Large intestine (tissue), 3 donors: ENCODE measurements around the gene TTC21A. TPM values are rescaled to one million over a fixed set of nuclear protein-coding genes. Genes with fewer than 3 reads are reported as not detected.

ENCODE experiments used
- DNase-seq, 2 donors: peaks; one replicate each; pipeline versions ENCODE4 v3.0.0 to v3.0.0-alpha.2; 2013
- H3K27ac ChIP-seq: one replicate; pipeline ENCODE4 v1.5.1; 2013; ENCODE audit warnings: low read length
- H3K27me3 ChIP-seq: 2 replicates; pipeline ENCODE4 v1.6.1; 2013; ENCODE audit warnings: low read length; ENCODE audit not compliant: control insufficient read depth, insufficient read depth
- H3K36me3 ChIP-seq: 2 replicates; pipeline ENCODE4 v1.6.1; 2013; ENCODE audit warnings: low read length; ENCODE audit not compliant: control insufficient read depth, insufficient read depth
- H3K4me1 ChIP-seq: one replicate; pipeline ENCODE4 v1.6.1; 2013; ENCODE audit warnings: low read length; ENCODE audit not compliant: control insufficient read depth, insufficient read depth
- H3K4me3 ChIP-seq: one replicate; pipeline ENCODE4 v1.5.1; 2013; ENCODE audit warnings: low read length
- H3K9me3 ChIP-seq: one replicate; pipeline ENCODE4 v1.6.1; 2013; ENCODE audit warnings: mild to moderate bottlenecking, low read depth, low read length, moderate library complexity; ENCODE audit not compliant: control insufficient read depth
- WGBS: methylation state at CpG from one replicate; pipeline ENCODE4 v1.1.5; 2013; ENCODE audit warnings: low lambda C conversion rate; ENCODE audit not compliant: insufficient coverage; 5-methylcytosine and 5-hydroxymethylcytosine counted together
- polyA plus RNA-seq: library from polyadenylated mRNA; unstranded; fragments of 120-200 nt; gene quantifications from one replicate; pipeline ENCODE4 v1.2.1, GENCODE V29; 2013

The TTC21A gene
- polyA plus RNA-seq, 1 donor, result 5.8 TPM

DNA sequence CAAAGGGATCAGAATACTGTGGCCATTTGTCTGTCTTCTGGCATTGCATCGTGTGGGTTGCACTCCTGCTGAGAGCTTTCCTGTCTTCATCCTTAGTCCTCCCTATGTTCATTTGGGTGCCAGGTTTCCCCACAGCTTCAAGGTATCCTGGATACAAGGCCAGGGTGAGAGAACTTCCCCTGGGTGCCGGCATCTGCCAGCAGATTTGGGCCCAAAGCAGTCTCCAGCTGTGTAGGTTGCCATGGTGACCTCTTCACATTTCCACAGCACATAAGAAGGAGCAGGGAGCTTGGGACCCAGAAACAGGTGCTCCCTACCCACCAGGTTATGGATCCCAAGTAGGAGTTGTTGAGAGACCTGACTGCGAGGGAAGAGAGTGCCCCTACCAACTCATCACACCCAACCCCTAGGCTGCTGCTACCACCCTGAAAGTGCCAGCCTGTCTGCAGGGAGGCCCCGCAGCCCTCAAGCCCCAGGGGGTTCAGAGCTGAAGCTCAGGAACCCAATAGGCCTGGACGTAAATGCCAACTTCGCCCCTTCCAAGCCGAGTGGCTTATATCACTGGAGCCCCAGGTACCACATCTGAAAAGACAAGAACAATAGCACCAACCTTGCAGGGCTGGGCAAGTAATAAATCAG lies 19.9 kb downstream of the TTC21A start:
- peaks cover 20% of the 10 kb centered on the region for H3K4me1 ChIP-seq
- WGBS, result no CpG with 5 or more reads among the region's 7 CpGs
- no peak overlapping the region for H3K27ac ChIP-seq
- no peaks in the 10 kb centered on the region for H3K36me3 ChIP-seq
- H3K4me3 ChIP-seq, result no peak overlapping the region
- no peaks in the 10 kb centered on the region for H3K9me3 ChIP-seq
- DNase-seq, result no peak
- H3K27me3 ChIP-seq, result no peaks in the 10 kb centered on the region

DNA sequence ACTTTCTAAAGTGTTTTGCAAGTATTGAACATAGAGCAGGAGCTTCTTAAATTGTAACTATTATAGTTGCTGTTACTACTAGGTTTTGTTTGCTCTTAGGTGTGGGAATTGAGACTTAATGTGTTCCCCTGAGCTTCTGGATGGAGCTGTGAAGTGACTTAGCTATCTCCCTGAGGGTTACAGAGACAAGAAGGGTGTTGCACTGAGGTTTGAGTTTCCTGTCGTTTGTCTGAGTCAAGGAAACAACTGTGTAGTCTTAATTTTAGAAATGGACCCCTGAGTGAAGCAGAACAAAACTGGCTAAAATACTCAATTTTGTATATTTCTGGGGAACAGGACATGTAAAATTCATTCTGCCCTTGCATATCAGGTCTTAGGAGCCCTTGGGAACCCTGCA lies 20.4 kb downstream of the TTC21A start:
- no peak overlapping the region for H3K4me3 ChIP-seq
- H3K27ac ChIP-seq, result no peak overlapping the region
- H3K9me3 ChIP-seq, result no peaks in the 10 kb centered on the region
- H3K4me1 ChIP-seq, result peaks cover 20% of the 10 kb centered on the region
- WGBS, result no CpG with 5 or more reads among the region's 1 CpG
- no peaks in the 10 kb centered on the region for H3K36me3 ChIP-seq
- no peaks in the 10 kb centered on the region for H3K27me3 ChIP-seq
- DNase-seq, result no peak

DNA sequence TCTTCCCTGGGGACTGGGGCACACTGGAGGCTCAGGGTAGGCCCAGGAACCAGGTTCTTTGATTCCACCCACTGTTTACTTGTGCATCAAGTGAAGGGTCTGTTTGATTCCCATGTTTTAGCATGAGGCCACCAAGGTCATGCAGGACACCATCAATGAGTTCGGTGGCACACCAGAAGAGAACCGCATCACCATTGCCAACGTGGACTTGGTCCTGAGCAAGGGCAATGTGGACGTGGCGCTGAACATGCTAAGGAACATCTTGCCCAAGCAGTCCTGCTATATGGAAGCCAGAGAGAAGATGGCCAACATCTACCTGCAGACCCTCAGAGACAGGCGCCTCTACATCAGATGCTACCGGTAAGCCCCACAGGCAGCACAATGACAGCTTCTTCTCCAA lies 21.5 kb downstream of the TTC21A start:
- Histone ChIP-seq H3K36me3 (no peaks in the 10 kb centered on the region), H3K27me3 (no peaks in the 10 kb centered on the region), H3K4me1 (peaks cover 20% of the 10 kb centered on the region), H3K4me3 (no peak overlapping the region), H3K9me3 (no peaks in the 10 kb centered on the region), H3K27ac (no peak overlapping the region)
- whole genome bisulfite sequencing, result no CpG with 5 or more reads among the region's 7 CpGs
- no peak for DNase-seq

DNA sequence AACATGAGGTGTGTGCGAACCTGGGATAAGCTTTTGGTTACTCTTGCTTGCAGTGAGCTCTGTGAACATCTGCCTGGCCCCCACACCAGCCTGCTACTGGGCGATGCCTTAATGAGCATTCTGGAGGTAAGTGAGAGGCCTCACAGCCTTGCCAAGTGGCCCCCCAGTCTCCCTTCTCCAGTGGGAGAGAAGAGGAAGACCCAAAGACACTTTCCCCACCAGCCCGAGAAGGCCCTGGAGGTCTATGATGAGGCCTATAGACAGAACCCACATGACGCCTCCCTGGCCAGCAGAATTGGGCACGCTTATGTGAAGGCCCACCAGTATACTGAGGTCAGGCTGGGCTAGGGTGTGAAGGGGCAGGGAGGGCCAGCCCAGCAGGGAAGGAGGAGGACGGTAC lies 22.5 kb downstream of the TTC21A start:
- no peak for DNase-seq
- WGBS, result 100% methylated on average over 1 of the region's 6 CpGs
- Histone ChIP-seq H3K9me3 (no peaks in the 10 kb centered on the region), H3K27me3 (no peaks in the 10 kb centered on the region), H3K4me1 (peaks cover 20% of the 10 kb centered on the region), H3K36me3 (no peaks in the 10 kb centered on the region), H3K4me3 (no peak overlapping the region), H3K27ac (no peak overlapping the region)

DNA sequence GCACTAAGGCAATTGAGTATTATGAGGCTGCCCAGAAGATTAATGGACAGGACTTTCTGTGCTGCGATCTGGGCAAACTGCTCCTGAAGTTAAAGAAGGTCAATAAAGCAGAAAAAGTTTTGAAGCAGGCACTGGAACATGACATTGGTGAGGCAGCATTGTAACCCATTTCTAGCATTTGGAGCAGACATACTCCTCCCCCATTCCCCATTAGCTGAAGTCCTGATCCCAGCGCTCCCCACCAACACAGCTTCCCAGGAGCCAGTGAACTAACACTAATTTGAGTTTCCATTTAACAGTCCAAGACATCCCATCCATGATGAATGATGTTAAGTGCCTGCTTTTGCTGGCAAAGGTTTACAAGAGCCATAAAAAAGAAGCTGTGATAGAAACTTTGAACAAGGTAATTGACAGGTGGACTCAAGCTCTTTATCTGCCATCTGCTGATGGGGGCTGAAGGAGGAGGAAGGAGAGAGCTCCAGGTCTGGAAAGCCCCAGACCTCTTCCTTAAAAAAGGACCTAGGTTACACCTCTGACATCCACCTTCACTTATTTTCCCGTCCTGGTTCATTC lies 23.3 kb downstream of the TTC21A start:
- H3K27me3 ChIP-seq, result no peaks in the 10 kb centered on the region
- peak in 1 of 2 donors; percentile 47 for DNase-seq
- H3K36me3 ChIP-seq, result no peaks in the 10 kb centered on the region
- 40% methylated on average over 1 of the region's 3 CpGs for WGBS
- no peak overlapping the region for H3K4me3 ChIP-seq
- no peaks in the 10 kb centered on the region for H3K9me3 ChIP-seq
- H3K27ac ChIP-seq, result no peak overlapping the region
- peaks cover 12% of the 10 kb centered on the region for H3K4me1 ChIP-seq

DNA sequence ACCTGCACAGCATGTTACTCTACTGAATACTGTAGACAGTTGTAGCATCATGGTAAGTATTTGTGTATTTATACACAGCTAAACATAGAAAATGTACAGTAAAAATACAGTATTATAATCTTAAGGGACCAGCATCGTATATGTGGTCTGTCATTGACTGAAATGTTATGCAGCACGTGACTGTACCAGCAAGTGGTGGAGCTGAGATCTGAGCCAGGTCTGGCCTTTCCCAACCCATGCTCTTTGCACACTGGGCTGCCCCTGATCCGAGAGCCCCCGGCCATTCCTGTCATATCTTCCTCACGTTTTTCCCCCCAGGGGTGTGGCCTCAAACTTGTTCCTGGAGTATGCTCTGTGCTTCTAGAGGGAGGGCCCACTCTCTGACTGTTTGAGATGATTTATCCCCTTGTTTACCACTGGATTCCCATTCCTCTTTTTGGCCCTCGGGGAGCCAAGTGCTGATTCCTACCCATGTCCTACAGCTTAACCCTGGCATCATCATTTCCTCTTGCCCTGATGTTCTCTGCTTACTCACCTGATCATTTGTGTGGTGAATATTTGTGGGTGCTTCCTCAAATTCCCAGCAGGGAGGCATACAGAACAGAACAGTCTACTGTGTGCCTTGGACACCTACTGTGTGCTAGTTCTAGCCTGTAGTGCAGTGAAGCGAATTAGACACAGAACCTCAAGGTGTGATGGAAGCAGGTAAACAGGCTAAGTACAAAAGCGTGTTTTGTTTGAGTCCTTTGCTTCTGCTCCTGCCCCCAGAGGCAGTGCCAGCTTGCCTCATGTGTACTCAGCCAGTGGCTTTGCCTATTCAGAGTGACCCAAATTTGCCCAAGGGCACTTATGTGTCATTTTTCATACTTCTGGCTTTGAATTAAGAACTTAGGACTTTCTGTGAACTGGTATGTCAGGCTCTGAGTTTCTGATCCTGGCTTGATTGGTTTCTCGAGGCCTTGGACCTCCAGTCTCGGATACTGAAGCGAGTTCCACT lies 24.9 kb downstream of the TTC21A start:
- no peak overlapping the region for H3K4me3 ChIP-seq
- 30% methylated on average over 2 of the region's 11 CpGs for WGBS
- H3K4me1 ChIP-seq, result peaks cover 5% of the 10 kb centered on the region
- no peak overlapping the region for H3K27ac ChIP-seq
- no peaks in the 10 kb centered on the region for H3K36me3 ChIP-seq
- no peaks in the 10 kb centered on the region for H3K27me3 ChIP-seq
- DNase-seq, result no peak
- no peaks in the 10 kb centered on the region for H3K9me3 ChIP-seq

DNA sequence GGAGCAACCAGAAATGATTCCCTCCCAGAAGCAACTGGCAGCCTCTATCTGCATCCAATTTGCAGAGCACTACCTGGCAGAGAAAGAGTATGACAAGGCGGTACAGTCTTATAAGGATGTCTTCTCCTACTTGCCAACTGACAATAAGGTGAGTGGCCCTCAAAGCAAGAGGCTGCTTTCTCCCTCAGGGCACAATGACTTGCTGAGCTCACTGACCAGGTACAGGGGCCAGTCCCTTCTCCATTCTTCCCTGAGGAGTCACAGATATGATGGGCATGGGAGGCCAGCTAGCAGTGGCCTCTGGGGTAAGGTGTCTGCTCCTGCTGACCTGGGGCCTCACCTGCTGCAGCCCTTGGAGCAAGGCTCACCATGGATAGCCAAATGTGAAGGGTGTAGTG lies 25.6 kb downstream of the TTC21A start:
- WGBS, result no CpG with 5 or more reads among the region's 1 CpG
- no peak for DNase-seq
- H3K27ac ChIP-seq, result no peak overlapping the region

DNA sequence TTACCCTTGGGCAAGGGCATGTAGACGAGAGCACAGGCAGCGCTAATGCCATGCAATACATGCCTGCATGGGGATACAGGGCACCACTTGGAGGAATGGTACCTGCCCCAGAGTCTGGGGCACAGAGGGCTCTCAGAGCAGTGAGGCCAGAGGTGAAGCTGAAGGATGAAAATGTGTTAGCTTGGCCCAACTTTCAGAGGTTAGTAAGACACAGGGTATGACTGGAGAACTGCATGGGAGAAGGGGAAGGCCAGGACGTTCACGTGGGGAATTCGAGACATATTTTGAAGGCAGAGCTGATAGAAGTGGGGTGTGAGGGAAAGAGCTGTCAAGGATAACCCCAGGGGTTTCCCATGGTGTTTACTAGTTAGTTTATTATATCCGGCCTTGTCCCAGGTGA lies 26.3 kb downstream of the TTC21A start:
- no peaks in the 10 kb centered on the region for H3K9me3 ChIP-seq
- H3K36me3 ChIP-seq, result no peaks in the 10 kb centered on the region
- peaks cover 5% of the 10 kb centered on the region for H3K4me1 ChIP-seq
- DNase-seq, result no peak
- no peak overlapping the region for H3K27ac ChIP-seq
- H3K27me3 ChIP-seq, result no peaks in the 10 kb centered on the region
- WGBS, result no CpG with 5 or more reads among the region's 6 CpGs
- H3K4me3 ChIP-seq, result no peak overlapping the region

More for the DNA sequence above, 25.6 kb downstream of the TTC21A start:
- no peaks in the 10 kb centered on the region for H3K9me3 ChIP-seq
- no peaks in the 10 kb centered on the region for H3K36me3 ChIP-seq
- no peaks in the 10 kb centered on the region for H3K27me3 ChIP-seq
- no peak overlapping the region for H3K4me3 ChIP-seq
- H3K4me1 ChIP-seq, result peaks cover 5% of the 10 kb centered on the region

DNA sequence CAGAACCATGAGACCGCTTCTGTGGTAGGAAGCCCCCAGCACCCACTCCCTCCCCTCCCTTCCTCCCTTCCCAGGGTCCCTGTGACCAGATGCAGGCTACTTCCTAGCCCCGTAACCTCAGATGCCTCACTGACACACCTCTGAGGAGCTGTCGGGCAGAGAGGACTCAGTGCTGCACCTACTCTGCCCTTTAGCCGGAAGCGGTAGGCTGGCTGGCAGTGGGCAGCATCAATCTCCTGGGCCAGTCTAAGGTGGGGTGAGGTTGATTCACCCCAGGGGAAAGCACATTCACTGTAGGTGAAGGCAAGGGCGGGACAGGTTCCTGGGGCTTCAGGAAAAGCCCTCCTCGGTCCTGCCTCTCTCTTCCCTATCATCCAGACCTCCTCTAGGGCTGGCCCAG lies 26.8 kb downstream of the TTC21A start:
- Histone ChIP-seq H3K27ac (no peak overlapping the region), H3K4me3 (no peak overlapping the region), H3K9me3 (no peaks in the 10 kb centered on the region), H3K36me3 (no peaks in the 10 kb centered on the region), H3K27me3 (no peaks in the 10 kb centered on the region), H3K4me1 (peaks cover 5% of the 10 kb centered on the region)
- DNase-seq, result no peak
- WGBS, result no CpG with 5 or more reads among the region's 7 CpGs

DNA sequence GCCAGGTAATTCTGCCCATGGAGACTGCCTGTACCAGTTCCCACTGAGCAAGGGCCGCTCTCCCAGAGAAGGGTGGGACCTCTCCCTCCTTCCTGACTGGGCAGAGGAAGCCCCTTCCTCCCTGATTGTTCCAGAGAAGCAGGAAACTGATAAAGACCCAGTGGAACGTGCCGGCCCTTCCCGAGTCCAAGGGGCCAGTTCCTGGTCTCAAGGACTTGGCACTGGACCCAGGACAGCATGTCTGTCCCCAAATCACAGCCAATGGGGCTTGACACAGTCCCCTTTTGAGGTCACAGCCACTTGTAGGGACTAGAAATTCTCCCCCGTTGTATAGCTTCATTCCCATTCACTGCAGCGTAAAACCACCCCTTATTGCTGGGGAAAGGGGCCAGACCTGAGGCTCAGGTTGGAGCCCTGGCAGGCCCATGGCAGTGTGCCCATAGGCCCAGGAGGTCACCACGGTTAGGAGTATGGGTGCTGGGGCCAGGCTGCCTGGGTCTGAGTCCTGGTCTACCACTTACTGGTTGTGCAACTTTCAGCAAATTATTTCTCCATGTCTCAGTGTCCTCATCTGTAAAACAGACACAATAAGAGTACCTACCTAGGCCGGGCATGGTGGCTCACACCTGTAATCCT lies 27.8 kb downstream of the TTC21A start:
- Histone ChIP-seq H3K9me3 (no peaks in the 10 kb centered on the region), H3K27me3 (no peaks in the 10 kb centered on the region), H3K27ac (no peak overlapping the region), H3K36me3 (peaks cover 1% of the 10 kb centered on the region), H3K4me1 (peaks cover 3% of the 10 kb centered on the region), H3K4me3 (no peak overlapping the region)
- no peak for DNase-seq
- WGBS, result no CpG with 5 or more reads among the region's 8 CpGs
